ENCODE measurements around the gene QRSL1.
"Not testable (repeated sequence)": the region's sequence is repeated elsewhere in the genome, so short reads cannot be mapped to it uniquely, and the experiment has no call there.

Gene QRSL1

DNA sequence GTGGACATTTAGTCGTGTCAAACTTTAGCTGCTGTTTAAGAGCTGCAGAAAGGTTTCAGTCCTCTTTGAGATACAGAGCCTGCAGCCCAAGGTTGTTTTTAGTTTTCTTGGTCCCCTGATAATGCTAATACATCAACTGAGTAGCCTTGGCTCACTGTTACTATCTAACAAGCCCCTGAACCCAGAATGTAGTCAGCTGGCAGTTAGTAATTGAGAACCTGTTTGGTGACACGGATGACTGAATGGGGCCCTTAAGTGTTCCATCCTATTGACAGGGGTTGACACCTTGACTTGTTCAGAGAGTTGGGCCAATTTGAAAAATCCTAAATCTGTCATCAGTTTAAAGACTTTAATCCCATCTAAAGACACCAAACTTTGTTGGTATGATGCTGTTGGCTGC lies 2.9 kb upstream of the QRSL1 start:
- DNase-seq, result no peak

DNA sequence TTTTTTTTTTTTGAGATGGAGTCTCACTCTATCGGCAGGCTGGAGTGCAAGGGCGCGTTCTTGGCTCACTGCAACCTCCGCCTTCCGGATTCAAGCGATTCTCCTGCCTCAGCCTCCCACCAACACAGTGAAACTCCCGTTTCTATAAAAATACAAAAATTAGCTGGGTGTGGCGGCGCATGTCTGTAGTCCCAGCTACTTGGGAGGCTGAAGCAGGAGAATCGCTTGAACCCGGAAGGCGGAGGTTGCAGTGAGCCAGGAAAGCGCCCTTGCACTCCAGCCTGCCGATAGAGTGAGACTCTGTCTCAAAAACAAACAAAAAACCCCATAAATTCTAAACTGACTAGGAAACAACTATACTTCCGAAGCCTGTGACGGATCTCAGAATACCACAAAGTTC lies 1.6 kb upstream of the QRSL1 start:
- DNase-seq, result not testable (repeated sequence)

DNA sequence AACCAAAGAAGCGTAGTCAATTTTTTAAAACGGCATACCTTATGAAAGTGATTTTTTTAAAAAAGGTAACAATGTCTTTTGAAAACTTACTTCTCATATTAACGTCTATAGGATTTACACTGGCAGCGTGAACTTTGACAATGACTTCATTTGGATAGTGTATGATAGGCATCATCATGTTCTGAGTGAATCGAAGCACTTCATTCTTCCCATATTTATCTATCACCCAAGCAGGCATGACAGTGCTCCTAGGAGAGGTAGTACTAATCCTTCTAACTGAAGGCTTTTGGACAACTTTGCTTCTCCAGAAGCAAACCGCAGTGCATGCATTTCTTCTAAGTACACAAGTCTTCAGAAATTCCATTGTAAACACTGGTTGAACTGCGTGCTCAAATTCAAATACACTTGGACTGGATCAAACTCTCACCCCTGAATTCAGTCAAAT lies 698 bp upstream of the QRSL1 start:
- no peak for DNase-seq

DNA sequence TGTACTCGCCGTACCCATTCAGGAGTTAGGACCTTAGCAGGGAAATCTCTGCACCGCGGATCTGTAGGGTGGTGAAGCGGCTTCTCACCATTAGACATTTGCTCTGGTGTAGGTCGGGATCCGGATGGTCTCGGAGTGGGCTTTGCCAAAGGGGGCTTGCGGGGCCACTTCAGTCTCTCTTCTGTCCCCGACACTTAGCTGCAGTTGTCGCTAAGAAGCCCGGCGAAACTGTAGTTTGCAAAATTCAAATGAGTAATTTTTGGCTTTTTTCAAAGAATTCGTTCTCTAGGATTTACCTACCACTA lies 433 bp downstream of the QRSL1 start:
- no peak for DNase-seq

DNA sequence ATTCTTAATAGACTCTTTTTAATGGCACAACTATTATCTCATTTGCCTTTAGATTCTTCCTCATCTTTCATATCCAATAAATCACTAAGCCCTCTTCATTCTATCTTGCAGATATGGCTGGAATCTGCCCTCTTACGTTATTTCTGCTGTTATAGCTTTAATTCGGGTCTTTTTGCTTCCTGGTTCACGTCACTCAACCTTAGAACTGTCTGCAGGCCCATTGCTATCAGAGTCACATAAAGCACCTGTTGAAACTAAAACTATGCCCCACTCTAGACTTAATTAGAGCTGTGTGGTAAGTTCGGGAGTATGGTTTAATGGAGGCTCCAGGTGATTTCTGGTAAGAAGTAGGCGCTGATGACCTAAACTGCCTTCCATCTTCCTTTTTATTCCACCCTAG lies 988 bp downstream of the QRSL1 start:
- DNase-seq, result no peak

DNA sequence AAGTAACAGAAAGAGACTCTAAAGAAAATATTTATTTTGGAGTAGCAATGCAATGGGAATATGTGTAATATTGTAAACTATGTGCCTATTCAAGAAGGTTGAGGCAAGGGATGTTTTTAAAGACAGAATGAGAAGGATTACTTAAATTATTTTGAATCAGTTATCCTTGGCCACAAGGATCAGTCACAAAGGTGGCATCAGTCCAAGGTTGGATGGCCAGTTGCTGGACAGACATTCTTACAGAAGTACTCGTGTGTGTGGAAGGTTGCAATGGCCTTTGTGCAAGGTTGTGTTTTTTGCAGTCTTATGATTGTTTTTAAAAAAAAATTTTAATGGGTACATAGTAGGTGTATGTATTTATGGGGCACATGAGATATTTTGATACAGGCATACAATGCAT lies 2.0 kb downstream of the QRSL1 start:
- no peak for DNase-seq

DNA sequence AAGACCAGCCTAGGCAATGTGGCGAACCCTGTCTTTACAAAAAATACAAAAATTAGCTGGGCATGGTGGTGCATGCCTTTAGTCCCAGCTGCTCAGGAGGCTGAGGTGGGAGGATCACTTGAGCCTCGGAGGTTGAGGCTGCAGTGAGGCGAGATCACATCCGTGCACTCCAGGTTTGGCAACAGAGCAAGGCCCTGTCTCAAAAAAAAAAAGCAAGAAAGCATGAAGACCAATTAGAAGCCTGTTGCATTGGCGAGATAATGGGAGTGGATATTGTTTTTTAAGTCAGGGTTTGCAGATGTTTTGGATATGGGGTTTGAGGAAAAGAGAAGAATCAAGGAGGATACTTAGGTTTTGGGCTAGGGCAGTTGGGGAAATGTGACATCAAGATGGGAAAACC lies 5.2 kb downstream of the QRSL1 start:
- DNase-seq, result no peak

DNA sequence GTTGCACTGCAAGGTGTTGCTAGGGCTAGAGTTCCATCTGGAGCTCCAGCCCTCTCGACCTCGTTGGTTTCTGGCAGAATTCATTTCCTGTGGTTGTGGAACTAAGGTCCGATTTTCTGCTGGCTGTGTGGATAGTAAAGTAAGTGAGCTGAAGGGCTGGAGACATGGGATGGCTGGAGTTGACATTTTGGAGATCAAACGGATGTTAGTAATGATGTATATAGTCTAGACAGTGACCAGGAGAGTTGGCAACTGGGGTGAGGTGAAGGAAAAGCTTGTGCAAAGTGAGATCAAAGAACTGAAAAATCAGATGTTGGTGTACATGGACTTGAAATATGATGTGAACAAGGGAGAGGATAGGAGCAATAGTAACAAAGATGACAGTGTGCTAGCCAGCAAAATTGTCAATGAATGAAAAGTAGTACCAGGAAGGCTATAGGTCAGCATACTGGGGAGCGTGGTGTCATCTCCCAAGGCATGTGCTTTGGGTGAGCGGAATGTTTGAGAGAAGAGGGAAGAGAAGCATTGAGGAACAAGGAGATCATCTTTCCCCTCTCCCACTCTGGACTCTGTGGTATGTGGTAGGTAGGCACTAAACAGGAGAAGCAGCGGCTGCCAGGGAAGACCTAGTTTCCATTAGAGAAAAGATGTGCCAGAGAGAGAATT lies 7.8 kb downstream of the QRSL1 start:
- no peak for DNase-seq

DNA sequence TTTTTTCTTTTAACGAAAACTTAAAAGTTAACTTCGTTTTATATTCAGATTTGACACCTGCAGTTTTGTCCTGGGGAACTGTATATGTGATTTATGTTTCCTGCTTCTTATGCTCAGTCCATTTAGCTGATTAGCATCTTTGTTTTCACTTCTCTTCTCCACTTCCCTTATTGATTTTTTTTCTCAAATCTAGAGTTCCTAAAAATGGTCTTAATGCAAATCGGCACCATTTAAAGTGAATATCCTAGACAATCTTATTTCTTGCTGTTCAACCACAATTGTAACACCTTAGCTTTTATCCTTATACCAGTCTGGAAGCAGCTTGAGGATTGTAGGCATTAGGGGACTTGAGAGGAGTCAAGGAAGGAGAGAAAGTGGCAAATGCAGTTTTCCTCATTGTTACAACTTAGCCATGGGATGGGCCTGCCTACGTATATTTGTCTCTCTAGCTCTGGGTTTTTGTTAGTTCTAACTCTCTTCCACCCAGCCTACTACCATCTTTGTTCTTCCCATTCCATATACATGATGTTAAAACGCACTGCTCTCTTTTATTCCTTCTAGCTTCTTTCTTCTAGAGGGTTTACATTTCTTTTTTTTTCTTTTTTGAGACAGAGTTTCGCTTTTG lies 8.5 kb downstream of the QRSL1 start:
- DNase-seq, result no peak

DNA sequence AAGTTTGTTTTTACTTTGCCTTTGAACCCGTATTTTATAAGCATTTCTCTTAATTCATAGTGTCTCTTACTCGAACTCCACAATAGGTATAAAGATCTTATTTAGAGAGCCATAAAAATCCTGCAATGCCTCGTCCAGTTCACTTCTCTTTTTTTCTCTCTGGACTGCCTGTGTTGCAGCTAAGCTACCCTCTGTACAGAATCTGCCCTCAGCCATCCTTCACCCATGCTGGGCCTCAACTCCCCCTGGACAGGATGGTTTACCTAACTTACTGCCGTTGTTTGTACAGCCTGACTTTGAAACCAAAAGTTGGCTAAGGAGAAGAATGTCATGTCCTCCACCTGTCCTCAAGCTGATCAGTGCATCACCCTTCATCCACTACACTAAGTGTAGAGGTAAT lies 10.4 kb downstream of the QRSL1 start:
- no peak for DNase-seq

DNA sequence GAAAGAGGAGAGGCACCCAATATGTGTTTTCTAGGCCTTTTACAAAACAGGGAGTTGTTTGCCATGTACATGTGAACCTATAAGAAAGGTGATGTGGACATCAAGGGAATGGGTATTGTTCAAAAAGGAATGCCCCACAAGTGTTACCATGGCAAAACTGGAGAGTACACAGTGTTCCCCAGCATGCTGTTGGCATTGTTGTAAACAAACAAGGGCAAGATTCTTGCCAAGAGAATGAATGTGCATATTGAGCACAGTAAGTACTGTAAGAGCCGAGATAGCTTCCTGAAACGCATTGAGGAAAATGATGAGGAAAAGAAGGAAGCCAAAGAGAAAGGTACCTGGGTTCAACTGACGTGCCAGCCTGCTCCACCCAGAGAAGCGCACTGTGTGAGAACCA lies 13.1 kb downstream of the QRSL1 start:
- no peak for DNase-seq

DNA sequence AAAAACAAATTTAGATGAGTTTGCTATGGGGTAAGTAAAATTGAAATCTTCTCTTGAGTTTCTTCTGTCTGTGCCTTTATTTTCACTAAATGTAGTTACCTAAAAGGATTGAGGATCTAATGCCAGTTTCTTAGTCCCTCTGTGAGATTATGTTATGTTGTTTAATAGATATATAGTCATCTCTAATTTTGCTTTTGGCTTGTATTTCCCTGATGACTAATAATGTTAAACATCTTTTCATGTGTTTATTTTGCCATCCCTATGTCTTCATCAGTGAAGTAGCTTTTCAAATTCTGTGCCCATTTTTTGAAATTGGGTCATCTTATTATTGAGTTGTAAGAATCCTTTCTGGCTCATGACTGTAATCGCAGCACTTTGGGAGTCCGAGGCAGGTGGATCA lies 13.7 kb downstream of the QRSL1 start:
- no peak for DNase-seq

DNA sequence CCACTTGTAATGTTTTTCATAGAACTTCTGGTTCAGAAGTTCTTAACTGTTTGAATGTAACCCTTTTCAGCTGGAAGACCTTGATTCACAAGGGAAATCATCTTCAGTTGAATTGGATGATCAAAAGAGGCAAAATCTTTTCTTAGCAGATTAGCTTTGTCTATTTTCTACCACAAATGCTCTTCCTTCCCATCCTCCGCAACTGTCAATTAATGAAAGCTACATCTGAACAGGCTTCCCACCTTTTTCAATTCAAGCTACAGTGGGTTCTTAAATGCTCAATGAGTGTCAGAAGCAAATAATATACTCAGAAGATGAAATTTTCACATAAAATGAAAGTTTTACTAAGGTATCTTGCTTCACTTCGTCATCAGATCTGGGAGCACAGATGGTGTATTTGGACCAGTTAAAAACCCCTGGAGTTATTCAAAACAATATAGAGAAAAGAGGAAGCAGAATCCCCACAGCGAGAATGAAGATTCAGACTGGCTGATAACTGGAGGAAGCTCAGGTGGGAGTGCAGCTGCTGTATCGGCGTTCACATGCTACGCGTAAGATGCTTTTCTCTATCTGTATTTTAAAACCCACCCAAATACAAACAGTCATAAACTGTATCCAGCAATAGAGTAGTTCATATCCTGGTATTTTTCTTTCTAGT lies 19.4 kb downstream of the QRSL1 start:
- DNase-seq, result no peak

DNA sequence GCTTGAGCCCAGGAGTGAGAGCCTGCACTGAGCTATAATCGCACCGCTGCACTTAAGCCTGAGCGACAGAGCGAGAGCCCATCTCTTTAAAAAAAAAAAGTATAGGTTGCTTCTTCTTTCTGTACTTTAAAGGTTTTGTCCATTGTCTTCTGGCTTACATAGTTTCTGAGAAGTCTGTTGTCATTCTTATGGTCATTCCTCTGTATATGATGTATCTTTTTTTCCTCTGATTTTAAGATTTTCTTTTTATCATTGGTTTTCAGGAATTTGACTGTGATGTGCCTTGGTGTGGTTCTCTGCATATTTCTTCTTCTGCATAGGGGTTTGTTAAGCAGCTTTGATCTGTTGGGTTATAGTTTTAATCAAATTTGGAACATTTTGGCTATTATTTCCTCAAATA lies 29.1 kb downstream of the QRSL1 start:
- DNase-seq, result no peak

DNA sequence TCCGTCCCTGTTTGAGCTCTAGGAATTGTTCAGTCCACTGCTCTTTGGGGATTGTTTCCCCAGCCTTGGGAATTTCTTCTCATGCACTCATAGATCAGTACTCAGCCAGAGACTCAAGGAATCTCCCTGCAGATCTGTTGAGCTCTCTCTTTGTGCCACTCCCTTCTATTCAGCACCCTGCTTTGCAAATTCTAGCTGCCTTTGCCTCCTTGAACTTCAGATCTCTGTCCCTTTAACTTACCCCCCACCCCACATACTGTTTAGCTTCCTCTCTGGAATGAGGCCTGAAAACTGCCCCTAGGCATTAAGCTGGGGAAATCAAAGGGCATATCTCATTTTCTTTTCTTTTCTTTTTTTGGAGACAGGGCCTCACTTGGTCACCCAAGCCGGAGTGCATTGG lies 30.5 kb downstream of the QRSL1 start:
- no peak for DNase-seq

DNA sequence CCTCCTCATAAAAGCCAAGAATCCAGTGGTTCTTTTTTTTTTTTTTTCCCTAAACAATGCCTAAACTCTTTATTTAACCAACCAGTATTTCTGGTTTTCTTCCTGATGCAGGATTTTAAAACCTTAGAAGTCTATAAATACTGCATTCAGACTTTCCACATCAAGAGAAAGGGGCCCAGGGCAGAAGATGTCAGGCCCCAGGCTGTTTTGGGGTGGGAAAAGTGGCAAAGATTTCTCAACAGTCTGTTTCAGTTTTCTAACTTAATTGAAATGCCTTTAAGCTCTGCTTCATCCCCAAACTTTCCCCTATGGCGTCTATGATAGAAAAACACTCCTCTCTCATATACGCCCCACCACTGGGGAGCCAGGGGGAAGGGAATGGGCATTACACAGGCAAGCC lies 33.1 kb downstream of the QRSL1 start:
- DNase-seq, result no peak

DNA sequence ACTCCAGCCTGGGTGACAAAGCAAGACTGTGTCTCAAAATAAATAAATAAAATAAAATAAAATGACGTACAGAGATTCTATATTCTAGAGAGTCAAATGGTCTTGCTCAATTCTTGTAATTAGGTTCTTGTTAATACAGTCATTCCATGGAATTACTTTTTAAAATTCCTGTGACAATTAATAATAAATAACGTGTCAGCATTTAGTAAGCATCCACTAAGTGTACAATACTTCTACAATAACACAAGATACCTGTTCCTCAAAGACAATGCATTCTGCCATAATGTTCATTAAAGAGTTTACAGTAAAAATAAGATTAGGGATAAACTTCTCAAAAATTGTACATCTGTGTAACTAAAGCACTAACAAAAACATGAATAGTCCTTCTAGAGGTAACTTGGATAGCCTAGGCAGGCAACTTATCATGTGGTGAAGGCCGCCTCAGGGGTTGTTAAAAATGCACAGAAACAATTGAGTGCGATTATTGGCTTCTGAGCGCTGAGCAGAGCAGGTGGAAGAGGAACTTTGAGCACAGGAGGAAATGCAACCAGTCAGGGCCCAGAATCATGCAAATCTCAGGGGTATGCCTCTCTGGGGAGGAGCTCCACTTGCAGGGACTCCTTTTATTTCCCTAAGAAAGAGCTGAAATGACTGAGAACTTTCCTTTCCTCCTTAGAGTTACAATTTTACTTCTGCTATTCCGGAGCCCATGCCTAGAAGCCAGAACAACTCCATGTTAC lies 37.1 kb downstream of the QRSL1 start:
- no peak for DNase-seq

DNA sequence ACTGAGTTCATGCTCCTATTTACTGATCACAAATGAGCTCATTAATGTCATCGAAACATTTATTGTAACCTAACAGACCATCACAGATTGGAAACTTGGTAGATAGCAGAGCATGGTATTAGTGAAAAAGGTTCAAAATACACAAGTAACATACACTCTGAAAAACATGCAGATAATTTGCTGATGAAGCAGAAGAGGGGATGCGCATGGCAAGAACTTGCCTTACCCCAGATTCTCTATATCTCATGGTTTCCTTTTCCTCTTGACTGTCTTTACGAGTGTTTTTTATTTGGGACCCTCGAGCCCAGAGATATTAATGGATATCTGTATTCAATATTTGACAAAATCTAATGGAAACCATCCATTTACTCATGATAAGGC lies 37.6 kb downstream of the QRSL1 start:
- DNase-seq, result no peak

DNA sequence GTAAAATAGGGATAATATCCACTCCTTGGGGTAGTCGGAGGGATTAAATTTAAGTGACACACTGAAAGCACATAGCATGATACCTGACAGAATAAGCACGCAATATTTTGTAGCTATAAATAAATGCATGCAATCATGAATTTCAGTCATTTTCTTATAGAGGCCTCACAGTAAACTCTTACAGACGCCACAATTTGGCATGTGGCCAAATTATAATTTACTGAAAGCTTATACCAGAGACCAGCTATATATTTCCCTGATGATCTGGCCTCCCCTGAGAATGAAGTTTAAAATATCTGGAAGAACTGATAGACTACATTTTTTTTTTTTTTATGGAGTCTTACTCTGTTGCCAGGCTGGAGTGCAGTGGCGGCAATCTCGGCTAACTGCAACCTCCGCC lies 40.9 kb downstream of the QRSL1 start:
- no peak for DNase-seq

DNA sequence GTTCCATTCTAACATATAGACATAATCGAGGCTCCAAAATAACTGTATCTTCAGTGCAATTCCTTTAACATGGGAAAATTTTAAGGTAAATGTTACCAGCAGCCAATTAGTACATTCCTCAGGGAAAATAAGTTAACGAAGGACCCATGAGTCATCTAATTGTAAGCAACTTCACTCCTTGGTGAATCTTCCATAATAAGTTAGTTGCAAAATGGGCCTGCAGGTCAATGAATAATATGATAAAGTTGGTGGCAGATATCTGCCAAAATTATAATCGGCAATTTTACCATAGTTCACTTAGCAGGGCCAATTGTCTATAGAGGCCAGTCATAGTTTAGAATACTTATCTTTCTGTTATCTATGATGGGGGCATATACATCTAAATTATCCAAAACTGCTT lies 42.3 kb downstream of the QRSL1 start:
- DNase-seq, result no peak

DNA sequence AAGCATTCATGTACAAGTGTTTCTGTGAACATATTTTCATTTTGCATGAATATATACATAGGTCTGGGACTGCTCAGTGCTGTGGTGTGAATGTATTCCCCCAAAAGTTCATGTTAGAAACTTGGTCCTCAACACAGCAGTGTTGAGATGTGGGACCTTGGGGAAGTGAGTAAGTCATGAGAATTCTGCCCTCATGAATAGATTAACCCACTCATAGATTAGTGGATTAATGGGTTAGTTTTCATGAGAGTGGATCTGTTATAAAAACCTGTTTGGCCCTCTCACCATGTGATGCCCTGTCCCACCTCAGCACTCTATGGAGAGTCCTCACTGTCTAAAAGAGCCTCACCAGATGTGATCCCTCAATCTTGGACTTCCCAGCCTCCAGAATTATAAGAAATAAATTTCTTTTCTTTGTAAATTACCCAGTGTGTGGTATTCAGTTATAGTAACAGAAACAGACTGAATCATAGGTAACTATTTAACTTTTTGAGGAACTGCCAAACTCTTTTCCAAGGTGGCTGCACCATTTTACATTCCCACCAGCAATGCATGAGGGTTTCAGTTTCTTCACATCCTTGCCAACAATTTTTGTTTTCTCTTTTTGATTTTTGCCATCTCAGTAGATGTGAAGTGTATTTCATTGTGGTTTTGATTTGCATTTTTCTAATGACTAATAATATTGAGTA lies 45.3 kb downstream of the QRSL1 start:
- no peak for DNase-seq

DNA sequence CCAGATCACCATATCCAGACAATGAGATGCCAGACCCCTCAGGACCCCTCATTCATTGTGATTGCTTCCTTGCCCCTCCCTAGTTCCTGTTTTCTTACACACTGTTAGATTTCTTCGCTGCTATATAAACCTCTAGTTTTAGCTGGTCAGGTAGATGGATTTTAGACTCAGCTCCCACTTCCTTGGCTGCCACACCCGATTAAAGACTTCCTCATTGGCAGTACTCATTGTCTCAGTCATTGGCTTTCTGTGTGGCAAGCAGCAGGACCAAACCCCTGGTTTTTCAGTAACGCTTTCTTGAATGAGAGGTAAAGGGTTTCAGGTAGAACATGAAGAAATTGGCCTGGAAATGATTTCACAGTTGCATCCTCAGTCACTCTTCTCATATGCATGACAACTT lies 47.9 kb downstream of the QRSL1 start:
- no peak for DNase-seq

DNA sequence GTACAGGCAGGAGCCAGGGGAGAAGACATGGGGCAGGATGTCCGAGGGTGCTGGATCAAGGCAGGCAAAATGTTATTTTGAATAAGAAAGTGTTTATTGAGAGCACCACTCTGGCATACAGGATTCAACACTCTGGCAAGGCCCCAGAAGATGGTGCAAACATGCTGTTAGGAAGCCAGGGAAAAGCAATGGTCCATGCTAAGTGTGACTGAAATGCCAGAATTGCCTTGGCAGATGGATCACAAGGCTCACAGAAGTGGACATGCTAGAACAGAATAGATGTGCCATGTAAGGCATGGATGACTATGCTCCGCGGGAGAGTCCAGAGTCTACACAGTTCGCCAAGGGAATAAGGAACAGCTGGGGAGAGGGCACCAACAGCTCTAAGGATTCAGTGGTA lies 54.6 kb downstream of the QRSL1 start:
- no peak for DNase-seq

DNA sequence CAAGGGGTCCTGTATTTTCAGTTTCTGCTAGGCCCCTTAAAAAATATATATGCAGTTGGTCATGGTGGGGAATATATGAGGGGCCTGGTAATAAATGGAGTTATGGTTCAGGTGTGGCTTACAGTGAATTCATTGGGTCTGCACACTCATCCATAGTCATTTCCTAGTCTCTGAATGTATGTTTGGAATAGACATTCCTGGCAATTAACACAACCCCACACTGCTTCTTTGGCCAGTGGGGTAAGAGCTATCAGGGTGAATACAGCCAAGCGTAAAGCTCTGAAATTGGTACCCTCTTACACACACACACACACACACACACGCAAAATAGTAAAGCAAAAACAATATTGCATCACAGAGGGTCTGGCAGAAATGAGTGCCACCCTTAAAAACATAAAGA lies 56.5 kb downstream of the QRSL1 start:
- DNase-seq, result no peak

Measured in activated naive CD4-positive, alpha-beta T cell treated with Interleukin-2 at 50 U/mL for 16 hours (primary cell).